NCI-H2227 (cell line): Measurements from ENCODE around the gene BCL7C.
"Not testable (repeated sequence)": the region's sequence is repeated elsewhere in the genome, so short reads cannot be mapped to it uniquely, and the experiment has no call there.

Experiments
- DNase-seq: peaks from one replicate; lab custom pipeline; 2025; ENCODE audit not compliant: unreplicated experiment; lab: John Stamatoyannopoulos, UW

BCL7C gene

DNA sequence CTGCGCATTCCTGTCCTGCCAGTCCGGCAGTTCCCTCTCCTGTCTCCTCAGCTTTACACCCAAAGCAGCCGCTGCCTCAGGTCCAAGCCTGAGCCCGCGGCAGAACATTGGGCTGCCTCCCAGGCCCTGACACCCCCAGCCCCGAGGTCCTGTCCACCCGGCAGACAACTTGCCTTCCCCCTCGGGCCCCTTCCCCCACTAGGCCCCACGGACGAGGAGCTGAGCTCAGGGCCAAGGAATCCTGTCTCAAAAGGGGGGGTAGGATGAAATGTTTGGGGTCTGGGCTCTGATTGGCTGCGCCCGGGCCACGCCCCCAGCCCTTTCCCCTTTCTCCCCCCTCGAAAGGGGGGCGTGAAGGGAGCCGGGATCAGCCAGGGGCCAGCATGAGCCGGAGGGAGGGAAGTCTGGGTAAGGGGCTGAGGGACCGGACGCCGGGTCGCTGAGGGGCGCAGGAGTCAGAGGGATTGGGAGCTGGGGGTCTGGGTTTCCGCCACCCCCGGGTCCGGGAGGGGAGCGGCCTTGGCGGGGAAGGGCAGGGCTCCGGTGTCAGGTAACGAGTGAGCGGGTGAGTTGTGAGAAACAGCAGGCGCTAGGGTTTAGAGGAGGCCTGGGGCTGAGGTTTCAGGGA is 2.5 kb upstream of the BCL7C start, which contains the start of gene CTF1:
Gene CTF1, plus strand, starts transcription at position 354 of the 628 bp plus-strand sequence. Its CDS starts 30 bp downstream, at position 384.
- DNase-seq, result peak; percentile 39

DNA sequence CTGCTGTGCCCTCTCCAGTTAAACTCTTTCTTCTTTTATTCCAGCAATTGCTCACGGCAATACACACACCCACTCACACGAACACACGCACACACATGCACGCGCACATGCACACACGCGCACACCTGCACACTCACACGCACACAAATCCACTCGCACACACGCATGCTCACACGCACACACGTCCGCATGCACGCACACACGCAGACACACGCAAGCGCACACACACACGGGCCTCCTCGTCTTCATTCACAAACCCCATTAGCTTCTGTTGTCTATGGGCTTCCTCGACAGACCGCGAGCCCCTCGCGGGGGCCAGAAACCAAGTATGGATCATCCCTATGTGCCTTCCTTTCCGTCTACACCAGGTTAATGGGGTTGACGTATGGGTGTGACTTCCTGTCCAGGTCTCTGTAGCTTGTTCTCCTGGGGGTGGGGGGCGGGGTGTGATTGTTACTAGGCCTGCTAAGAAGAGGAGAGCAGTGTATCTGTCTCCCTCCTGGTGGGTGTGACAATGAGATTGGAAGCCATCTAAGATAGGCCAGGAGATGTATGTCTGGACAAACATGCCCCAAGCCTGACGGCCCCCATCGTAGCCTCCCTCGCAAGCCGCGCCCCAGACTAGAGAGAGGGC is 1.9 kb upstream of the BCL7C start:
- DNase-seq, result peak; percentile 39

GRCh38 chr16:30894540-30895368 is 877 bp upstream of the BCL7C start:
- DNase-seq, result no peak

DNA sequence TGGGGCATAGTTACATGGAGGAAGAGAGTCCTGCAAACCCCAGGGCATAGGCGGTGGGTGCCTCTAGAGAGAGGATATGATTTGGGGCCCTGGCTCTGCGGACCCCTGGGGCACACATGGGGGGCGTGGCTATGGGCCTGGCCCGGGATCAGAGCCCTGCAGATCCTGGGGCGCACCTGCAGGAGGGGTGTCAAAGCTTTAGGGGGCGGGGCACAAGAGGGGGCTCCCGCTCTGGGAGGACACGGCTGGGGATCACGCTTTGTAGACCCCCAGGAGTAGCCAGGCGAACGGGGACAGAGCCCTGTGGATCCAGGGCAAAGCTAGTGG is 497 bp downstream of the BCL7C start:
- peak; percentile 41 for DNase-seq

DNA sequence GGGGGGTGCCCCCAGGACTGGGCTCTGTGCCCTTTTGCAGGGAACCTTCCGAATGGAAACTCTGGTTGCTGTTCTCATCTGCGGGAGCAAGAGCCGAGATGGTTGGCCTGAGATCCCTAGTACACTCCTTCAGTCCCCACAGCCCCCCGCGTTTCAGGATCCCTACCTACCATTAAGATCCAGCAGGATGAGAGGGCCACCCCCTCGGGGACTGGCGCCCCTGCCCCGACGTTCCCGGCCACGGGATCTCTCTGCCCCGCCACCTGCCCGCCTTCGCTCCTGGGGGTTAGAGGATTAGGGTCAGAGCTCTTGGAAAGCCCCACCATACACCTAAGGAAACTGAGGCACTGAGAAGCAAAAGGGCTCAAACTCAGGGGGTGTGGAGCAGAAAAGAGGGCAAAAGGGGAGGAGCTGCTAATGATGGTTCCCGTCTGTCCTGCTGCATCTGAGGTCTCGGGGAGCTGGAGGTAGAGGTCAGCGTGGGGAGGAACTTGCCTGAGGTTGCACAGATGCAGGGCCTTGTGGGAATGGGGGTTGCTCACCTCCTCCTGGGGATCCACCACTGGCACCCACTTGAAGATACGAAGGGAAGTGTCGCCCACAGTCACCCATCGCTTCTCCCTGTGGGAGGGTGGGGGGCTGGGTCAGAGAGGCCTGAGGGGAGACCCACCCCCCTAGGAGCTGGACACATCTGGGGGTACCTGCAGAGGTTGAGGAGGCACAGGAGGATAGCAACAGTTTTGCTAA is 1.0 kb downstream of the BCL7C start:
- DNase-seq, result no peak

DNA sequence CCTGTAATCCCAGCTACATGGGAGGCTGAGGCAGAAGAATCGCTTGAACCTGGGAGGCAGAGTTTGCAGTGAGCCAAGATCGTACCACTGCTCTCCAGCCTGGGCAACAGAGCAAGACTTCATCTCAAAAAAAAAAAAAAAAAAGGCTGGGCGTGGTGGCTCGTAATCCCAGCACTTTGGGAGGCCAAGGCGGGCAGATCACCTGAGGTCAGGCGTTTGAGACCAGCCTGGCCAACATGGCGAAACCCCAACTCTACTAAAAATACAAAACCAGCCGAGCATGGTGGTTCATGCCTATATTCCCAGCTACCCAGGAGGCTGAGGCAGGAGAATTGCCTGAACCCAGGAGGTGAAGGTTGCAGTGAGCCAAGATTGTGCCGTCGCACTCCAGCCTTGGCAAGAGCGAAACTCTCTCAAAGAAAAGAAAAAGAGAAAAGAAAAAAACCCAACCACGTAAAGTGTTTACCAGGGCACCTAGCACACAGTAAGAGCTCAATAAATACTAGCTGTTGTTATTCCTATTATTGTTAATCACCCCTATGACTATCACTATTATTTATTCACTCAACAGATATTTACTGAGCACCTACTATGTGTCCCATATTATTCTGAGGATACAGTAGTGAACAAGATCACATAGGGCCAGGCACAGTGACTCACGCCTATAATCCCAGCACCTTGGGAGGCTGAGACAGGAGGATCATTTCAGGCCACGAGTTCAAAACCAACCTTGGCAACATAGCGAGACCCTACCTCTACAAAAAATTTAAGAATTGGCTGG is 2.6 kb downstream of the BCL7C start:
- not testable (repeated sequence) for DNase-seq

DNA sequence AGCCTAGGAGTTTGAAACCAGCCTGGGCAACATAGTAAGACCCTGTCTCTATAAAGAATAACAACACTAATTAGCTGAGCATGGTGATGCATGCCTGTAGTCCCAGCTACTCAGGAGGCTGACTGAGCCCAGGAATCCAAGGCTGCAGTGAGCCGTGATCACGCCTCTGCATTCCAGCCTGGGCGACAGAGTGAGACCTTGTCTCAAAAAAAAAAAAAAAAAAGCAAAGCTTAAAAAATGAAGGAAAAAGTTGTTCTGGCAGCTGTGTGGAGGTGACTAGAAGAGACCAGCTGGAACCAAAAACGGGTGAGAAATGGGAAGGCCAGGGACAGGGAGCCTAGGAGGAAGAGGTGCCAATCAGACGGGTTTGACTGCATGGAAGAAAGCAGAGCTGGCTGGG is 4.2 kb downstream of the BCL7C start:
- no peak for DNase-seq

GRCh38 chr16:30888856-30889499 is 4.9 kb downstream of the BCL7C start:
- DNase-seq, result no peak

GRCh38 chr16:30887927-30888326 is 6.0 kb downstream of the BCL7C start:
- no peak for DNase-seq

- DNase-seq, result no peak
These were observed 7.7 kb downstream of the BCL7C start for GRCh38 chr16:30886145-30886544.

- no peak for DNase-seq
These were observed 8.7 kb downstream of the BCL7C start for GRCh38 chr16:30885196-30885595.

- no peak for DNase-seq
These were observed 9.1 kb downstream of the BCL7C start for GRCh38 chr16:30884760-30885159.

DNA sequence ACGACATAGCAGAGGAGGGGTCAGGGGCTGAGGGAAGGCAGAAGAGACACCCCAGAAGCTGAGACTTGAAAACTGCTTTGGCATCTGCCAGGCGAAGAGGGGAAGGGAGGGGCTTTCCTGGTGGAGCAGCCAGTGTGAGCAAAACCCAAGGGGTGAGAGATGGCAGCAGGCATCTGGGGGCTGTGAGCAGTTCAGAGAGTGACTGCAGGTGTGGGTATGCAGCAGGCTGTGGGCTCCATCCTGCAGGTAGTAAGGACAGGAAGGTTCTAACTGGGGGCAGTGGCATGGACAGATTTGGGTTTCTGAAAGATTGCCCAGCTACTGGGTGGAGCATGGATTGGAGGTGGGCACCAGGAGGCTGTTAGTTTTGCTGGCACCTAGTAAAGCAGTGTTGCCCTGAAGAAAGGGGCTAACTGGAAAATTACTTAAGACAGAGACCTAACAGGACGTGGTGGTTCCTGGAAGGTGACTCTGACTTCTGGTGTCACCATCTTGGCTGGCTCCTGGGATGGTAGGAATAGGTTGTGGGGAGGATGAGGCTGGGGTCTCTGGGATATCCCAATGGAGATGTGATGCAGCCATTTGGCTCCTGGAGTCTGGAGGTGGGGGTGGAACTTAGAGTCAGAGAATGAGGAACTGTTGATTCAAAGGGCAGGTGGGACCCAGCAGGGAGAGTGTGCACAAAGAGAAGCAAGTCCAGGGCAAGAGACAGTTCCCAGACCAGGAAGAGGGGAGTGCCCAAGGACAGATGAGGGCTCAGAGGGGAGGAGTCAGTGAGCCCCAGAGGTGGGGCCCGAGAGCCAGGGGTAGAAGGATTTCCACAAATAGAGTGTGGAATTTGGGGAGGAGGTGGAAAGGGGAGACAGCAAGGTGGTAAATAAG is 11.2 kb downstream of the BCL7C start:
- DNase-seq, result no peak

GRCh38 chr16:30876867-30877266 is 17.0 kb downstream of the BCL7C start:
- DNase-seq, result peak; percentile 17

DNA sequence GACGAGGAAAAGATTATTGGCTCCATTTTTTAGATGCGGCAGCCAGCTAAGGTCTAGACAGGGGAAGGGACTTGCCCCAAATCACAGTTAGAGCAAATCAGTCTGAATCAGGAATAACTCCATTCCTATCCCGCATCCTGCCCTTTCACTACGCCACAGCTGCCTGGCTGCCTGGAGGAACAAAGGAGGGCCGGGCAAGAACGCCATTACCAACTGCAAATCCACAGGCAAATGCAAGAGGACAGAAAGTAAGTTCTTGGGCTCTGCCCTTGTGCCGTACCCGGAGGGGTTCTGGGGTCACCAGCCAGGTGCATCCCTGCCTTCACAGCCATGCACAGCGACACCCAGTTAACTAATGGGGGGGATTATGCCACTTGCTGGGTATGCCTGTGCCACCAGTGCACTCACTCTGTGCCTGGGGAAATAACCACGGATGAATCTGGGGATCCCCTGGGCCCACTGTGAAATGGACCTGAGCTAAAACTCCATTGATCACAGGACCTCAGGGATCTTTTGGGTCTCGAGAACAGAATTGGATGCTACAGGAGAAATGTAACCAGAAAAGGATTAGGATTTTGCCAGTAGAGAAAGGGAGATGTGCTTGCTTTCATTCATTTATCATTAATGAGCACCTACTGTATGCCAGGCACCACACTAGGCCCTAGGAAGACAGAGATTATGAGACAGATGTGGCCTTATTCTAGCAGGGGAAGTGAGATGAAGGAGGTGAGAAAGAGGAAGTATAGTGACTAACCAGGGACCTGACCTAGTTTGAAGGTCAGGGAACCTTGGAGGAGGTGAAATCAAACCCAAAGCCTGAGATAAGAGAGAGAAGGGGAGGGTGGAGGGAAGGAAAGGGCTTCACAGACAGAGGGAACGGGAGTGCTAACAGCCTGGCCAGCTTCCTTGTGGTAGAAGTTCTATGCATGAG is 17.7 kb downstream of the BCL7C start:
- DNase-seq, result peak; percentile 38

- DNase-seq, result peak; percentile 97
These were observed 18.8 kb downstream of the BCL7C start for GRCh38 chr16:30874821-30875717.

DNA sequence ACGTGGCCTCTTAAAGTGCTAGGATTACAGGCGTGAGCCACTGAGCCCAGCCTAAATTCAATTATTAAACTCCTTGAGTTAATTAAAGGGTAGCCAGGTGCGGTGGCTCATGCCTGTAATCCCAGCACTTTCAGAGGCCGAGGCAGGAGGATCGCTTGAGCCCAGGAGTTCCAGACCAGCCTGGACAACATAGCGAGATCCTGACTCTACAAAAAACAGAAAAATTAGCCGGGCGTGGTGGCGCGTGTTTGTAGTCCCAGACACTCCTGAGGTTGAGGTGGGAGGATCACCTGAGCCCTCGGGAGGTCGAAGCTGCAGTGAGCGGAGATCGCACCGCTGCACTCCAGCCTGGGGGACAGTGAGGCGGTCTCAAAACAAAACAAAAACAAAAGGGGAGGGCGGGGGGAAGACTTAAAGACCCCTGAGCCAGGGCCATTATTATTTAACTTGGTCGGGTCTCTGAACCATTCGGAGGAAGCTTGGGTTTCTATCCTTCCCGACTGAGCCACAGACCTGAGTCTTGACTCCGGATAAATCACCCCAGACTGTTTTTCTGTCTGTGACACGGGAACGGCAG is 19.5 kb downstream of the BCL7C start:
- peak; percentile 47 for DNase-seq
